ENCODE measurements around the gene NMD3.
"Not testable (repeated sequence)": the region's sequence is repeated elsewhere in the genome, so short reads cannot be mapped to it uniquely, and the experiment has no call there.

Gene NMD3

DNA sequence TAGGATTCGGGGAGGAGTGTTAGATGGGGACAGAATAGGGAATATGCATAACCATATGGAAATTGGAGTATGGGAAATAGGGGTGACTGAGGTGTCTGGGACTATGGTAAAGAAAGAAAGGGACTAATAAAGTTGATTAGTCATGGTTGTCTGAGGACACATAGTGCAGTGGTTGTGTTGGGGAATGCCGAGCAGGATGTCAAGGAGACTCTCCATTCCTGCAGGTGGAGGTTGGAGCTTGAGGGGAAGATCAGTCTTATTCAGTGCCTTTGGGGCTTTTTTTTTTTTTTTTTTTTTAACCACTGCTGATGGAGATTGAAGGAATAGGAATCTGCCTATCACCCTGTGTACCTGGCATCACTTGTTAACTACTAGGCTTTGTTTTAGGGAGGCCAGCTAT, 10.8 kb downstream of the NMD3 start:
- DNase-seq (ENCODE audit: low read depth): no peak

DNA sequence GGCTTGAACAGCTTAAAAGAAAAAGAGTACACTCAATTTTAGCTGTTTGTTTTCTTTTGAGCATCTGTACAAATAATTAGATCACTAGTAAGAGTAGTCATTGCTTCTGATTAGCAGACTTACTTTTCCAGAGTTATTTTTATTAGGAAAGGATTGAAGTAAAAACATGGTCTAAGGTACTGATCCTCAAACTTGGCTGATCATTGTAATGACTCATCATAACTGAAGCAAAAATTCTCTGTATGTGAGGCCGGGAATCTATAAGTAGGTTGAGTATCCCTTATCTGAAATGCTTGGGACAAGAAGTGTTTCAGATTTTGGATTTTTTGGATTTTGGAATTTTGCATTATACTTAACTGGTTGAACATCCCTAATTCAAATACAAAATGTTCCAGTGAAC, 12.4 kb downstream of the NMD3 start:
- no peak for DNase-seq (ENCODE audit: low read depth)

DNA sequence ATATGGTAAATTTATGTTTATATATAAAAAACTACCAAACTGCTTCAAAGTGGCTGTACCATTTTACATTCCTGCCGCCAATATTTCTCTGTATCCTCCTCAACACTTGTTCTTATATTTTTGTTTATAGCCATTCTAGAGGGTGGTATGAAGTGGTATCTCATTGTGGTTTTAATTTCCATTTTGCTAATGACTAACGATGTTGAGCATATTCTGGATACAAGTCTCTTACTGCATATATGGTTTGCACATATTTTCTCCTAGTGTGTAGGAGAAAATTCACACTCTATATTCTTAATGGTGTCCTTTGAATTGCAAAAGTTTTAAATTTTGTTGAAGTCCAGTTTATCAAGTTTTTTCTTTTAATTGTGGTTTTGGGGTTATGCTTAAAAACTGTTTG, 15.1 kb downstream of the NMD3 start:
- no peak for DNase-seq (ENCODE audit: low read depth)

DNA sequence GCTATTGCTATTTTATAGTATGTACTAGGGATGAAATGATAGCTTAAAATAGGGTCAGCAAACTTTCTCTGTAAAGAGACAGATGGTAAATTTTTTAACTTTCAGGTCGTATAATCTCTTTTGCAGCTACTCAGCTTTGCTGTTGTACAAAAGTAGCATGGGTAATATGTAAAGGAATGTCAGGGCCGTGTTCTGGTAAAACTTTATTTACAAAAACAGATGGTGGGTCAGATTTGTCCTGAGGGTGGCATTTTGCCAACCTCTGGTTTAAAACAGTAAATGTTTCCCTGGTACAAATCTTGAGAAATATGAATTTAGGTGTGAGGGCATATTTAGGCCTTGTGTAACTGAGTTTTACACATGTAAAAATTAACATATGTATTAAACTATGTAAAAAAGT, 18.6 kb downstream of the NMD3 start:
- no peak for DNase-seq (ENCODE audit: low read depth)

DNA sequence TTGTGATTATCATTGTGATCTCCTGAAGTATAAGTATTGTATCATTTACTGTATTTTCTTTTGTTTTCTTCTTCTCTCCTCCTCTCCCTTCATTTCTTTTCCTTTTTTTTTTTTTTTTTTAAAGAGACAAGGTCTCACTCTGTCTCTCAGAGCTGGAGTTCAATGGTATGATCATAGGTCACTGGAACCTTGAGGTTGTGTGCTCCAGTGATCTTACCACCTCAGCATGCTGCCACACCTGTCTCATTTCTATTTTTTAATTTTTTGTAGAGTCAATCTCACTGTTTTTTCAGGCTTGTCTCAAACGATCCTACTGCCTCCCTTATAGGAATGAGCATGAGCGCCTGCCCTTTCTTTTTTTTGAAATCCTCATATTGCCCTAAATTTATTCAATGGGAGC, 23.4 kb downstream of the NMD3 start:
- no peak for DNase-seq (ENCODE audit: low read depth)

DNA sequence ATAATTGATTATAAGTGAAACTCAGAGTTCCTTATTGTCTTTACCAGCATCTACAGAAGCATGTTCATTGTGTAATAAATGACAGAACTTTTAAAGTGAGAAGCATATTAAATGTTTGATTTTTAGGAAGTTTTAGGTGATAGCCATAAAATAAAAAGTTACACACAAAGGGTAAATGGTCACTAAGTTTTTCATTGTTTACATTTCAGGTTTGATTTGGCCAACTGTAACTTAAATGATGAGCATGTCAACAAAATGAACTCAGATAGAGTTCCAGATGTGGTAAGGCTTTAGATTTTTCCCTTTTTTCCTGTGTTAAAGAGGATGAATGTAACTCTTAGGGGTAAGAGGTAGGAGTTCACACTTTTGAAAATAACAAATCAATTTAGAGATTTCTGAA, 25.9 kb downstream of the NMD3 start:
- DNase-seq (ENCODE audit: low read depth): no peak

DNA sequence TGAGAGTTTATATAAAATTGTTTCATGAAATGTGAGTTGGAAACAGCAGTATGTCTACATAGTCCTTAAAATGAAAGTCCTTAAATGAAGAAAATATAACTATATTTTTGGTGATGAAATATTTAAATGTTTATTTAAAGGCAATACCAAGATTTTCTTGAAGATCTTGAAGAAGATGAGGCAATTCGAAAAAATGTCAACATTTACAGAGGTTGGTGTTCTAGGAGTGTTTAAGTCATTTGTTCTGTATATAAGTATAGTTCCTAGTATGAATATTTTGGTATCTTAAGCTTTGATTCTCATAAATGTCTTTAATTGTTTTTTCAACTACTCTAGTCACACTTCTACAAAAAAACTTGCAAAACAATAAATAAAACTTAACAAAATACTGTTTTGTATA, 29.0 kb downstream of the NMD3 start:
- no peak for DNase-seq (ENCODE audit: low read depth)

DNA sequence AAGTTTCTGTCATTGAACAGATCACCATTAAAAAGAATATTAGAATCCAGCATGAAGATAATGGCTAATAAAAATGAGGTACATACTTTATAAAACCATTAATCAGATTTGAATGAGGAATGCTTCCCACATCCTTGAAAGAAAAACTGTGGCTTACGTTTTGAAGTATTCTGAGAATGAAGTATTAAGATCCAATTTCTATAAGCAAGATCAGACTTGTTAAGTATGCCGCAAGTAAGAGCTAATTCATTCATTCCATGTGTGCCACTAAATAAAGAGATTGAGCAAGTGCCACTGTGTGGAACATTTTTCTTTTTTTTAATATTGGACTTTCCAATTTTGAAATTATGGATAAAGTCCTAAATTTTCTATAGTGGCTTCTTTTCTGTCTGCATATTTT, 30.6 kb downstream of the NMD3 start:
- no peak for DNase-seq (ENCODE audit: low read depth)

DNA sequence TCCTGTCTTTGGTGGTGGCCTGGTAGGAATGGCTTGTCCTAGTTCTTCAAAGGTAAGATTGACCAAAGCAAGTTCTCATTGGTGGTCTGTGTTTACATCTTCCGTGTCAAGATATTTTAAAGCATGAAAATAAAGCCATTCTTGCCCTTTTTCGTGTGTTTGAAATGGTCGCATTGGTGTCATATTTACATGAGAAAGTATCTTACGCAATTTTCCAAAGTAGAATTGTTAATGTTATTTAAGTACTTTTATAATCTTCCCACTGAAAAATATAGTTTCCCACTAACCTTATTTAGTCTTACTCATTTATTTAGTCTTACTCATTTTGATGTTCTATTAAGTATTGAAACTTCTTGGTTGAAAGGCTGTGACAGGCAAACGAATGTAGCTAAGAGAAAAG, 31.0 kb downstream of the NMD3 start:
- no peak for DNase-seq (ENCODE audit: low read depth)

DNA sequence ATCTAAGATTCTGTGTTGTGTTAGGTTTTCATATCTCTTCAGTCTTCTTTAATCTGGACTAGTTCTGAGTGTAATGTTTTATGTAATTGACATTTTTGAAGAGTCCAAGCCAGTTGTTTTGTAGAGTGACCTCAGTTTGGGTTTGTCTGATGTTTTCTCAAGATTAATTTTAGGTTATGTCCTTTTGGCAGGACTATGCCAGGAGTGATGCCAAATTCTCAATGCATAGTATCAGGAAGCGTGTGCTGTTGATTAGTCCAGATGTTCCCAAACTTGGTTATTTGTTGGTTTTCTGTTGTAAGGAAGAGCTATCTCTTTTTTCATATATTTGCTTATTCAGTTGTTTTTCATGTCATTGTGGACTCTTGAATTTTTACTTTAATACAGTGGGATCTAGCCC, 32.6 kb downstream of the NMD3 start:
- no peak for DNase-seq (ENCODE audit: low read depth)

DNA sequence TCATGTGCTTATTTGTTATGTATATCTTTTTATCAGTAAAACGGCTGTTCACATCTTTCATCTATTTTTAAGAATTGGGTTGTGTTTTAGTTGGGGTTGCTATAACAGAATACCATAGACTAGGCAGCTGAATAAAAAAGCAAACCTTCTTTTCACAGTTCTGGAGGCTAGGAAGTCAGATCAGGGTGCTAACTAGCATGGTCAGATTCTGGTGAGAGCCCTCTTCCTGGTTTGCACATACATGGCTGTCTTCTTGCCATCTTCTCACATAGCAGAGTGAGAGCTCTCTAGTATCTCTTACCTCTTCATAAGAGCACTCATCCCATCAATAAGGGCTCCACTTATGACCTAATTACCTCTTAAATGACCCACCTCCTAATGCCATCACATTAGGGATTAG, 33.8 kb downstream of the NMD3 start:
- no peak for DNase-seq (ENCODE audit: low read depth)

DNA sequence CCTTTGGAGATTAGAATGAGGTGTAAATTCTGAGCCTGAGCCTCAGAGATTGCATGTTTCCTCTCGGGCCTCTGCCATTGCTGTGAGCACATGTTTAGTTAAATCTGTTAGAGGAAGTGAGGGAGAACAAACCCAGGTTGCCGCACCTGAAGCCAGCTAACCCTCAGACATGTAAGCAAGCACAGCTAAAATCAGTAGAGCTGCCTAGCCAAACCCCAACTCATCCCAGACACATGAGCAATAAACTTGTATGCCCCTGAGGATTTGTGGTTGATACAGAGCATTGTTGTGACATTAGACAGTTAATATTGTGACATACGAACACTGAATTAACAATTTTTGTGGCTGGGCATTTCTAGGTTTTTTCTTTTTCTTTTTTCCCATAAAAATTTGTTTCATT, 41.9 kb downstream of the NMD3 start:
- DNase-seq (ENCODE audit: low read depth): no peak

DNA sequence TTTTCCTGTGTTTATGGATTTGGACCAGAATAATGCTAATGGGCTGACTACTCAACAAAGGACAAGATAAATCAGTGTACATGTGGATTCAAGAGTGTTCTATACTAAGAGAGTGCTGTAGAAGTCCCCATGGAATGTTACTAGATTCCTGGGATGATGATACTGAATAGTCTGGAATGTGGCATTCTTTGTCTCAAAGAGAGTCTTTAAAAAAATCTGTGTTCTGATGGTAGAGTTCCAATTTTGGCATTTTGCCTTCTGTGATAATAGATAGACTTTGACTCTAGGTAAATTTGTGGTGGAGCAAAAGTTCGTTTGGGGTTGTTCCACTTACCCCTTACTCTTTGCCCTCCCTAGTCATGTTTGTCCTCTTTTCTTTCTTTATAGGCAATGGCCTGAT, 43.7 kb downstream of the NMD3 start:
- DNase-seq (ENCODE audit: low read depth): no peak

DNA sequence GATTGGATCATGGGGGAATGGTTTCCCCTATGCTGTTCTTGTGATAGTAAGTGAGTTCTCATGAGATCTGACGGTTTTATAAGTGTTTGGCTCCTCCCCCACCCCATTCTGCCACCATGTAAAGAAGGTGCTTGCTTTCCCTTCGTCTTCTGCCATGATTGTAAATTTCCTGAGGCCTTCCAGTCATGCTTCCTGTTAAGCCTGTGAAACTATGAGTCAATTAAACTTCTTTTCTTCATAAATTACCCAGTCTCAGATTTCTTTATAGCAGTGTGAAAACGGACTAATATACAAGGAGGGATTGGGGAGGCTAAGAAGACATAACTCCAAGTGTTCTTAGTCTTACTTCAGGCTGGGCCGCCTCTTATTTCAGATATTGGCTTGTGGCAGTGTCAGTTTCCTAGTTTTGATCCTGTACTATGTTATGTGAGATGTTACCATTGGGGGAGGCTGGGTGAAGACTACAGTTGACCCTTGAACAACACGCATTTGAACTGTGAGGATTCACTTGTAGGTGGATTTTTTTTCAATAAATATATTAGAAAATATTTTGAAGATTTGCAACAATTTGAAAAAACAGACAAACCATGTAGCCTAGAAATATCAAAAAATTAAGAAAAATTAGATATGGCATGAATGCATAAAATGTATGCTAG, 44.9 kb downstream of the NMD3 start:
- DNase-seq (ENCODE audit: low read depth): no peak

DNA sequence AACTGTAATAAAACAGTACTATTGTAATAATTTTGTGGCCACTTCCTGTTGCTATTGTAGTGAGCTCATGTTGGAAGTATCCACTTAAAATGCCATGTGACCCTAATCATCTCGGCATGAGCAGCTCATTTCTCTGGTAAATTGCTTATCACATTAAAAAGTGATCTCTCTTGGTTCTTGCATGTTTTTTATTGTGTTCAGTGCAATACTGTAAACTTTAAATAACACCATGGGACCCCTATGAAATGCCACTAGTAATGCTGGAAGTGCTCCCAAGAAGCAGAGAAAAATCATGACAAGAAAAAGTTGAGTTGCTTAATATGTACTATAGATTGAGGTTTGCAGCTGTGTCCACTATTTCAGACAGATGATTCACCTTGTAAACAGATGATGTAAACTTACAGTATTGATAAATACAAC, 45.6 kb downstream of the NMD3 start:
- DNase-seq (ENCODE audit: low read depth): no peak

DNA sequence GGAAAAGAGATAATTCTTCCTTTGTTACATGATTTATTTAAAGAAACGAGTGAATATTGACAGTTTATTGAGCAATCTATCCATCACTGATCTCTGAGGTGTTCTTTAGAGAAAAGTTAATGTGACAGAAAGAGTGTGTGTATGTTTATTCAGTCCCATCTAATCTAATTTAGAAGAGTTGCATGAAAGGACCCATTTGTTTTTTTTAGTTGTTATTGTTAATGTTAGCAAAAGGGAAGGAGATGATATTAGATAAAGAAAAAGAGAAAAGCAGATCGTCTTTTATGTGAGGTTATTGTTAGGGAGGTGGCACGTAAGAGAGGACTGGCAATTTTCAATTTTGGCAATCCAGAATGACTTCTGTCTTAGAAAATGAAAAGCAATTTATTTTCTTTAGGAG, 46.5 kb downstream of the NMD3 start:
- no peak for DNase-seq (ENCODE audit: low read depth)

DNA sequence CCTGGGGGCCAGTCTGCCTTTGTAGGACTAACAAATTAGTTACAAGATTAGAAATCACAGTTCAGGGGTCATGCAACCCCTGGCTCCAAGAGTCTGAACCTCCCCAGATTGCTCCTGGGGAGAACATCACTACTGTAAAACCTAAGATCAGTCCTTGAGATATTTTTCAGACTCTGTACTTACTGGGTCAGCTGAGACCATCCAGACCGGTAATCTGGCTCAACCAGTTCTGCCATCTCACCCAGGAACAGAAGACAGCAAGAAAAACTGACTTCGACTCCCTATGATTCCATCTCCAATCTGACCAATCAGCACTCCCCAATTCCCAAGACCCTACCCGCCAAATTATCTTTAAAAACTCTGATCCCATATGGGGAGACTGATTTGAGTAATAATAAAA, 47.5 kb downstream of the NMD3 start:
- DNase-seq (ENCODE audit: low read depth): no peak

DNA sequence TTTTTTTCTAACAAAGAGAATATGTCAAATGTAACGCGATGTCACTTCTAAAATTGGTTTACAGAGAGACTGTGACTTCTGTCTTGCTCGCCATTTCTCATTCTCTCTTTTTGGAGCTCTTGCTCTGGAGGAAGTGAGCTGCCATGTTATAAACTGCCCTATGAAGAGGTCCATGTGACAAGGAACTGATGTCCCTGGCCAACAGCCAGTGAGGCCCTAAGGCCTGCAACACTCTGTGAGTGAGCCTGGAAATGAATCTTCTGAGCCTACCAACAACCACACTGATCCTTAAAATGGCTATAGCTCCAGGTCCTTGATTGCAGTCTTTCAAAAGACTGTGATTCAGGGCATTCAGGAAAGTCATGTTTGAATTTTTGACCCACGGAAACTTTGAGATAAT, 49.9 kb downstream of the NMD3 start:
- no peak for DNase-seq (ENCODE audit: low read depth)

DNA sequence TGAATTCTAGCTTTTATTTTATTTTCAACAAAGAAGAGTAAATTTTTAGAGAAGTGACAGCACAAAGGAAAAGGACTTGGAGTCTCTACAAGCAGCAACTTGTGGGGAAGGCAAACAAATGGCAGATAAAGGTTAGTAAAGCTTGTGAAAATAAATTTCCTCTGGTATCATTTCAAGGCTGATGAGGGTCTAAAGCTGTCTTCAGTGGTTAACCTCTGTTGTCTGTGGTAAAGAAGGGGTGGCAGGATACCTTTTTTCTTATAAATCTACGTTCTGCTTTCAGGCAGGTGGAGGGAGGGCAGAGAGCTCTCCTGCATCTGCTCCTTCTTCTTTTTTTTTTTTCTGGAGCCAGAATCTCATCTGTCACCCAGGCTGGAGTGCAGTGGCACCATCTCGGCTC, 50.5 kb downstream of the NMD3 start:
- no peak for DNase-seq (ENCODE audit: low read depth)

DNA sequence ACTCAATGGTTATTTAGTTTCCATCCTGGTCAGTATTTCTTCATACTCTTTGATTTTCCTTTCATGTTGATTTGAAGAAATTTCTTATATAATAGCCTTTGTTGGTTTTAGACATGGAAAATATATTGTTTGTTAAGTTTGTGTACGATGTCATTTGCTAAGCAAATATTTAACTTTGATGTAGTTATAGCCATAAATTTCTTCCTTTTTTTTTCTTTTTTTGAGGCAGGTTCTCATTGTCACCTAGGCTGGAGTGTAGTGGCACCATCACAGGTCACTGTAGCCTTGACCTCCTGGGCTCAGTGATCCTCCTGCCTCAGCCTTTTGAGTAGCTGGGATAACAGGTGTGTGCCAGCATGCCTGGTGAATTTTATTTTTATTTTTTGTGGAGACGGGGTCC, 51.4 kb downstream of the NMD3 start:
- DNase-seq (ENCODE audit: low read depth): no peak

DNA sequence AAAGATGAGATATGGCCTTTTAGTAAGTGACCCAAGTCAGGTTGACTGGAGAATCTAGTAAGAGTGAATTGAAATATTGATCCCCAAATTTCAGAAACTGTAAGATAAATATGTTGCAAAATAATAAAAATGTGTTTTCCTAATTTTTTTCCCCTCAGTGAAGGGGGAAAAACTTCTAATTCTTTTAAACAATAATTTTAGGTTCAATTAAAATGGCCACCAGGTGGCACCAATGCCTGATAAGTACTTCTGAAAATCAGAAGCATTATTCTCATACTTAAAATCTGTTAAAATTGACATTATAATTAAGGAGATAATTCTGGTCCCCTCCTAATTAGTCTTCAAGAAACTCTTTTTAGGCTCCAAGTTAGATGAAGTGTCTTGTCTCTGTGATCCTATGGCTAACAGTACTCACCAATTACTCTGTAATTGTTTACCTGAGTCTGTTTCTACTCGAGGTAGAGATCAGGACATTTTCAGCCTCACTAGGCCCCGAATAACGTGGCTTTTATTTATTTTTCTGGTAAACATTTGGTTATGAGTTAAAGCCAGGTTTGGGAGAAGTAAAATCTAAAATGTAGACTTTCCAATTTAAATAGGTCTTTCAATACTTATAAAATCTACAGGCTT, 52.6 kb downstream of the NMD3 start:
- no peak for DNase-seq (ENCODE audit: low read depth)

DNA sequence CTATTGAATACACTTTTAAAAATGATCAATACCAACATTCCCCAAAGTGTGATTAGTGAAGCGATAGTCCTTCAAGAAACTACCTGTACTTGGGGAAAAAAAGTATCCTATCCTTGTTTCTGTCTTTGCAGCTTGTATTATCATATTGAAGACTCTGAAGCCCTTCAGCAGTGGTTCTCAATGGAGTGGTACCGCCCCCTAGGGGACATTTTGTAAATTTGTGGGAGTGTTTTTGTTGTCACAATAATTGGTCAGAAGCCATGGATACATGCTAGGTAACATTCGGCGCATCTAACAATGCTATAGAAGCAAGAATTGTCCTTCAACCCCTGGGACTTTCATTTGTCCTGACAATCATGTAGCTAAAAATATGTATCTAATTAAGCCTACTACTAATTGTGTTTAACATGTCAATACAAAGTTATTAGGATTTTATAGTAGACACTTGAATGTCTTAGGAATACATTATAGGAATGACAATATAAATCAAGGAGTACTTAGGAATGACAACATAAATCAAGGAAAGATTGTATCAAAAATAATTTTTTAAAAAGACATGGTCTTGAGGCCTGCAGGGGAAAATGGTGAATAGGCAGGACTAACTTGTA, 53.7 kb downstream of the NMD3 start:
- DNase-seq (ENCODE audit: low read depth): peak; percentile 7

DNA sequence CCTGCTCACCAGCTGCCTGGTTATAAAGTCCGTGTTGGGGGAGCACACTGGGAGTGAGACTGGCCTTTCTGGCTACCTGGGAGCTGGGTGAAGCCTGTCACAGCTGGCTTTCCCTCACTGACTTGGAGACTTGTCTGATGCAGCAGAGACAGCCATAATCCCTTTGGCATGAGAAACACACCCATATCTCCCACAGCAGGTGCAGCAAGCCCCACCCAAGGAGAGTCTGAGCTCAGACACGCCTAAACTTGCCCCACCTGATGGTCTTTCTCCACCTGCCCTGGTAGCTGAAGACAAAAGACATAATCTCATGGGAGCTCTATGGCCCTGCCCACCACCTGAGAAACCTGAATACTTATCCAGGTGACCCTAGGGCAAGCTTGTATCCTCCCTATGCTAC, 54.8 kb downstream of the NMD3 start:
- no peak for DNase-seq (ENCODE audit: low read depth)

DNA sequence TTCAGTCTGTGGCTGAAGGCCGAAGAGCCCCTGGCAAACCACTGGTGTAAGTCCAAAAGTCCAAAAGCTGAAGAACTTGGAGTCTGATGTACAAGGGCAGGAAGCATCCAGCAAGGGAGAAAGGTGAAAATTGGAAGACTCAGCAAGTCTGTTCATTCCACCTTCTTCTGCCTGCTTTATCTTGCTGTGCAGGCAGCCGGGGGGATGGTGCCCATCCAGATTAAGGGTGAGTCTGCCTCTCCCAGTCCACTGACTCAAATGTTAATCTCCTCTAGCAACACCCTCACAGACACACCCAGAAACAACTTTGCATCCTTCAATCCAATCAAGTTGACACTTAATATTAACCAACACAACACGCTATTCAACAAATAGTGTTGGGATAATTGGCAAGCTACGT, 61.3 kb downstream of the NMD3 start:
- not testable (repeated sequence) for DNase-seq (ENCODE audit: low read depth)
